ENCODE results near the gene CGB1. TPM values are rescaled to one million over a fixed set of nuclear protein-coding genes. Genes with fewer than 3 reads are reported as not detected.
A peak's percentile ranks its signal among the peaks of the same experiment; 100 is the strongest.

Gene CGB1
- total RNA-seq, 2 experiments from 2014 or later, result not detected

DNA sequence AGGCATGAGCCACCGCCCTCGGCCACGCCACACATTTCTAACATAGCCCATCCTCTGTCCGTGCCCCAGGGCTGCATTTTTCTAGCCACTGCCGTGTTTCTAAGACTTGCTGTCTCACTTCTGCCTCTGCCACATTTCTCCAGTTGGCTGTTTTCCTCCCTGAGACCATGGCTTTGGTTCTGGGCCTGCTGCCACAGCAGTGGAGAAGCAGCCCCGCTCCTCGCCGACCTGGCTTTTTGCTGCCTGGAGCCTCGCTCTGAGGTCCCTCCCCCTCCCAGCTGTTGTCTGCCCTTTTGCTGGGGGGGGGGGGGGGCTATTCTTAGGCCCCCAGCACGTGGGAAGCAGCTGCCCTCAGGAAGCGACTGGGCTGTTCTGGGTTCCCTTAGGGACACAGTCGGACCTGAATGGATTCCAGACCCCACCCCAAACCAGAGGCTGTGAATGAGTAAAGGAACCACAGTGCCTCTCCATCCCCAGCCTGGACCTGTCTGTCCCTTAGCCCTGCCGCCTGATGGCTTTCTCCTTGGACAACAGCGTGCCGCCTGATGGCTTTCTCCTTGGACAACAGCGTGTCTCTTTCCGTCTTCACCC lies 46.9 kb downstream of the CGB1 start:
- ChIA-PET CTCF (no interaction called here), POLR2A (no interaction called here)
- peaks cover 29% of the 10 kb centered on the region for H3K4me1 Mint-ChIP-seq (ENCODE audit: low read depth)
- Histone ChIP-seq H3K9me3 (ENCODE audit: control insufficient read depth in 1 of 2, insufficient read depth in 1 of 2, low read length in 2 of 2) (no peaks in the 10 kb centered on the region), H3K27ac (ENCODE audit: low read depth in 1 of 2, low read length in 2 of 2) (no peak overlapping the region), H3K27me3 (ENCODE audit: control insufficient read depth in 1 of 2, insufficient read depth in 2 of 2, low read length in 2 of 2) (no peaks in the 10 kb centered on the region), H3K36me3 (ENCODE audit: insufficient read depth, low read length) (peaks cover 22% of the 10 kb centered on the region), H3K4me1 (ENCODE audit: insufficient read depth, low read length) (peaks cover 36% of the 10 kb centered on the region), H3K4me3 (ENCODE audit: low read length) (no peak overlapping the region)
- H3K4me3 Mint-ChIP-seq, result peak overlapping the region; percentile 18
- peaks cover 52% of the 10 kb centered on the region for H3K36me3 Mint-ChIP-seq (ENCODE audit: low read depth)
- H3K9me3 Mint-ChIP-seq, result no peaks in the 10 kb centered on the region
- no peaks in the 10 kb centered on the region for H3K27me3 Mint-ChIP-seq
- TF ChIP-seq, protein P1, sequence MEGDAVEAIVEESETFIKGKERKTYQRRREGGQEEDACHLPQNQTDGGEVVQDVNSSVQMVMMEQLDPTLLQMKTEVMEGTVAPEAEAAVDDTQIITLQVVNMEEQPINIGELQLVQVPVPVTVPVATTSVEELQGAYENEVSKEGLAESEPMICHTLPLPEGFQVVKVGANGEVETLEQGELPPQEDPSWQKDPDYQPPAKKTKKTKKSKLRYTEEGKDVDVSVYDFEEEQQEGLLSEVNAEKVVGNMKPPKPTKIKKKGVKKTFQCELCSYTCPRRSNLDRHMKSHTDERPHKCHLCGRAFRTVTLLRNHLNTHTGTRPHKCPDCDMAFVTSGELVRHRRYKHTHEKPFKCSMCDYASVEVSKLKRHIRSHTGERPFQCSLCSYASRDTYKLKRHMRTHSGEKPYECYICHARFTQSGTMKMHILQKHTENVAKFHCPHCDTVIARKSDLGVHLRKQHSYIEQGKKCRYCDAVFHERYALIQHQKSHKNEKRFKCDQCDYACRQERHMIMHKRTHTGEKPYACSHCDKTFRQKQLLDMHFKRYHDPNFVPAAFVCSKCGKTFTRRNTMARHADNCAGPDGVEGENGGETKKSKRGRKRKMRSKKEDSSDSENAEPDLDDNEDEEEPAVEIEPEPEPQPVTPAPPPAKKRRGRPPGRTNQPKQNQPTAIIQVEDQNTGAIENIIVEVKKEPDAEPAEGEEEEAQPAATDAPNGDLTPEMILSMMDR (IDR thresholded peaks at IDR 0.05), result no peak
- ATAC-seq (ENCODE audit: poor library complexity) (no peak), DNase-seq (no peak)
- intact Hi-C loops (cut with DNase I, micrococcal nuclease), result loop anchor here (5.0 to 10.0 kb wide), 6 partner anchors 138 to 625 kb away; partner anchors contain the start of genes IZUMO1 (in 1 of the 2), SLC17A7 (in 1 of the 2), SYNGR4 (in 1 of the 2) and TMEM143 (in 1 of the 2)
- H3K27ac Mint-ChIP-seq, result no peak overlapping the region

DNA sequence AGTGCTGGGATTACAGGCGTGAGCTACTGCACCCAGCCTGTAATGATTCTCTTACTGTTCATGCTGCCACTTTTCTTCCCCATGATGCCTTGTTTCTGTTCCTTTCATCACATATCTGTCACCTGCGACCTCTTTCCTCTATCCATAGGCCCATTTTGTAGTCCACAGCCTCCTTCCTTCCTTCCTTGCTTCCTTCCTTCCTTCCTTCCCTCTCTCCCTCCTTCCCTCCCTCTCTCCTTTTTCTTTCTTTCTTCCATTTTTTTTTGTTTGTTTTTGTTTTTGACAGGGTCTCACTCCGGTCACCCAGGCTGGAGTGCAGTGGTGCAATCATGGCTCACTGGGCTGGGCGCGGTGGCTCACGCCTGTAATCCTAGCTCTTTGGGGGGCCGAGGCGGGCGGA lies 47.8 kb downstream of the CGB1 start:
- H3K27me3 Mint-ChIP-seq, result no peaks in the 10 kb centered on the region
- Histone ChIP-seq H3K27me3 (ENCODE audit: control insufficient read depth in 1 of 2, insufficient read depth in 2 of 2, low read length in 2 of 2) (no peaks in the 10 kb centered on the region), H3K4me3 (ENCODE audit: low read length) (no peak overlapping the region), H3K27ac (ENCODE audit: low read depth in 1 of 2, low read length in 2 of 2) (no peak overlapping the region), H3K9me3 (ENCODE audit: control insufficient read depth in 1 of 2, insufficient read depth in 1 of 2, low read length in 2 of 2) (no peaks in the 10 kb centered on the region), H3K36me3 (ENCODE audit: insufficient read depth, low read length) (peaks cover 25% of the 10 kb centered on the region), H3K4me1 (ENCODE audit: insufficient read depth, low read length) (peaks cover 27% of the 10 kb centered on the region)
- ATAC-seq (ENCODE audit: poor library complexity), result no peak
- DNase-seq, result no peak
- intact Hi-C loops (cut with DNase I, micrococcal nuclease), result no loop called here
- TF ChIP-seq, protein P1 (IDR thresholded peaks at IDR 0.05), result no peak
- H3K4me1 Mint-ChIP-seq (ENCODE audit: low read depth), result peaks cover 22% of the 10 kb centered on the region
- no peak overlapping the region for H3K27ac Mint-ChIP-seq
- H3K4me3 Mint-ChIP-seq, result no peak overlapping the region
- H3K9me3 Mint-ChIP-seq, result no peaks in the 10 kb centered on the region
- CTCF ChIA-PET, result no interaction called here
- POLR2A ChIA-PET, result interaction anchor here (0.5 kb wide), 1 partner anchor 941 kb away, joined by 3 read pairs; the partner anchor contains the start of gene NUP62
- H3K36me3 Mint-ChIP-seq (ENCODE audit: low read depth), result peaks cover 53% of the 10 kb centered on the region

DNA sequence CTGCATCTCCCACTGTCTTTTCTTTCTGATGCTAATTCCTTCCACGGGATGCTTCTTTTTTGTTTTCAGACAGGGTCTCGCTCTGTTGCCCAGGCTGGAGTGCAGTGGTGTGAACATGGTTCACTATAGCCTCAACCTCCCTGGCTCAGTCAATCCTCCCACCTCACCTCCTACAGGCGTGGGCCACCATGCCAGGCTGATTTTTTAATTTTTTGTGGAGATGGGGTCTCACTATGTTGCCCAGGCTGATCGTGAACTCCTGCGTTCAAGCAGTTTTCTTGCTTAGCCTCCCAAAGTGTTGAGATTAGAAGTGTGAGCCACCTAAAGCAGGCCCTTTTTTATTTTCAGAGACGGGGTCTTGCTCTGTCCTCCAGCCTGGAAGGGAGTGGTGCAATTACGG lies 48.4 kb downstream of the CGB1 start:
- H3K4me3 ChIP-seq (ENCODE audit: low read length), result no peak overlapping the region
- Mint-ChIP-seq H3K4me1 (ENCODE audit: low read depth) (peaks cover 17% of the 10 kb centered on the region), H3K27ac (no peak overlapping the region), H3K4me3 (no peak overlapping the region), H3K9me3 (no peaks in the 10 kb centered on the region), H3K27me3 (no peaks in the 10 kb centered on the region), H3K36me3 (ENCODE audit: low read depth) (peaks cover 53% of the 10 kb centered on the region)
- no peaks in the 10 kb centered on the region for H3K27me3 ChIP-seq (ENCODE audit: control insufficient read depth in 1 of 2, insufficient read depth in 2 of 2, low read length in 2 of 2)
- no peaks in the 10 kb centered on the region for H3K9me3 ChIP-seq (ENCODE audit: control insufficient read depth in 1 of 2, insufficient read depth in 1 of 2, low read length in 2 of 2)
- intact Hi-C loops (cut with DNase I, micrococcal nuclease), result no loop called here
- H3K36me3 ChIP-seq (ENCODE audit: insufficient read depth, low read length), result peaks cover 29% of the 10 kb centered on the region
- H3K27ac ChIP-seq (ENCODE audit: low read depth in 1 of 2, low read length in 2 of 2), result no peak overlapping the region
- DNase-seq (no peak), ATAC-seq (ENCODE audit: poor library complexity) (no peak)
- ChIA-PET POLR2A (no interaction called here), CTCF (no interaction called here)
- H3K4me1 ChIP-seq (ENCODE audit: insufficient read depth, low read length), result peaks cover 25% of the 10 kb centered on the region
- TF ChIP-seq, protein P1 (IDR thresholded peaks at IDR 0.05), result no peak
